Body of pancreas (tissue), 4 donors: ENCODE measurements around the gene AGAP3.

ENCODE experiments used
- POLR2A ChIP-seq, 3 donors: fragments of 450-650 bp; IDR thresholded peaks; one replicate each; pipeline ENCODE4 v1.6.1; 2016; ENCODE audit warnings: antibody characterized with exemption in 3 of 3, mild to moderate bottlenecking in 2 of 3
- TF ChIP-seq, protein P1 (sequence below), 7 experiments: fragments of 450-650 bp in 4 of 7; fragments of 200-600 bp in 3 of 7; sonication (generic) in 3 of 7; IDR thresholded peaks; one replicate each; pipeline ENCODE4 v1.5.1; 2016 to 2019; ENCODE audit warnings: antibody characterized with exemption in 7 of 7

DNA sequence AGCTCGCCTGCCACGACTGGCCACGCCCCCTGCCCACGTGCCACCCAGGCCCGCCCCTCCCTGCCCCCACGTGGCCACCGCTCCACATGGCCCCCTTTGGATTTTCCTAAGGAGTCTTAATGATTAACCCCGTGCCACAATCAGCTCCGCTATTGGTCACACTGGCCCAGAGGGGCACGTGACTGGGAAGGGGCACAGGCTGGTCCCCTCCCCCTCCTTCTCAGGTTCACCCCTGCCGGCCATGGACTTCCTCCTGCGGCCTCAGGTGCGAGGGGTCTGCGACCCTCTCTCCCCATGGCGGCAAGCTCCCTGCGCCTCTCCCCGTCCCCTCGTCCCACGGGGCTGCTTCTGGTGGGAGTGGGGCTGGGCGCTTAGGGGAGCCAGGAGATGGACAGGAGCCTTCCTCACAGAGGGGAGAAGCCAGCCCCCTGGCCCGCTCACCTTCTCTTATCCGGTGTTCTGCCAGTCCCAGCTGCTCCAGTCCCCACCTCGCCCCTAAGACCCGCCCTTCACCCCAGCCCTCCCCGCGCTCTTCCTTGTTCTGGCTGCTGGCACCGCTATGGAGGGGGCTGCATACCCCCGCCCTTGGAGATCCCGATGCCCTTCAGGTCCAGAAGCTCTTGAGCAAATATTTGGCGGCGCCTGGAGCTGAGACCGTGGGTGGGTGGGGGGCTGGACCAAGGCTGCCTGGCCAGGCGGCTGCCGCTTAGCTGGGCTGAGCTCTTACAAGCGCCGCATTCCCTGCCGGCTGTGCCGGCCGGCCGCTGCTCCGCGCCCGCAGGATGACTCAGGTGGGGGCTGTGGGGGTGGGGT lies 23.7 kb upstream of the AGAP3 start:
- peak; percentile 23 to 69 (median 56) for TF ChIP-seq POLR2A (IDR thresholded peaks at IDR 0.05)
- TF ChIP-seq, protein P1, sequence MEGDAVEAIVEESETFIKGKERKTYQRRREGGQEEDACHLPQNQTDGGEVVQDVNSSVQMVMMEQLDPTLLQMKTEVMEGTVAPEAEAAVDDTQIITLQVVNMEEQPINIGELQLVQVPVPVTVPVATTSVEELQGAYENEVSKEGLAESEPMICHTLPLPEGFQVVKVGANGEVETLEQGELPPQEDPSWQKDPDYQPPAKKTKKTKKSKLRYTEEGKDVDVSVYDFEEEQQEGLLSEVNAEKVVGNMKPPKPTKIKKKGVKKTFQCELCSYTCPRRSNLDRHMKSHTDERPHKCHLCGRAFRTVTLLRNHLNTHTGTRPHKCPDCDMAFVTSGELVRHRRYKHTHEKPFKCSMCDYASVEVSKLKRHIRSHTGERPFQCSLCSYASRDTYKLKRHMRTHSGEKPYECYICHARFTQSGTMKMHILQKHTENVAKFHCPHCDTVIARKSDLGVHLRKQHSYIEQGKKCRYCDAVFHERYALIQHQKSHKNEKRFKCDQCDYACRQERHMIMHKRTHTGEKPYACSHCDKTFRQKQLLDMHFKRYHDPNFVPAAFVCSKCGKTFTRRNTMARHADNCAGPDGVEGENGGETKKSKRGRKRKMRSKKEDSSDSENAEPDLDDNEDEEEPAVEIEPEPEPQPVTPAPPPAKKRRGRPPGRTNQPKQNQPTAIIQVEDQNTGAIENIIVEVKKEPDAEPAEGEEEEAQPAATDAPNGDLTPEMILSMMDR (IDR thresholded peaks at IDR 0.05): peak in 4 of 7 experiments; percentile 30 to 40 (median 37)
